Suprapubic skin (tissue), 4 donors: ENCODE data around the gene CCDC182. TPM values are rescaled to one million over a fixed set of nuclear protein-coding genes. Genes with fewer than 3 reads are reported as not detected.

Source experiments
- DNase-seq, 2 donors: peaks; one replicate each; pipeline ENCODE4 v3.0.0-alpha.2; 2019; ENCODE audit warnings: low spot score in 2 of 2
- H3K27ac ChIP-seq: fragments of 200-600 bp; sonication (generic); one replicate; pipeline ENCODE4 v1.5.1; 2019
- H3K27me3 ChIP-seq: fragments of 200-600 bp; sonication (generic); one replicate; pipeline ENCODE4 v1.5.1; 2019
- H3K36me3 ChIP-seq: fragments of 200-600 bp; sonication (generic); one replicate; pipeline ENCODE4 v1.5.1; 2019
- H3K4me1 ChIP-seq: fragments of 200-600 bp; sonication (generic); one replicate; pipeline ENCODE4 v1.5.1; 2019
- H3K4me3 ChIP-seq: fragments of 200-600 bp; sonication (generic); one replicate; pipeline ENCODE4 v1.5.1; 2019; ENCODE audit warnings: mild to moderate bottlenecking
- H3K9me3 ChIP-seq: fragments of 200-600 bp; sonication (generic); one replicate; pipeline ENCODE4 v1.5.1; 2019
- CTCF ChIP-seq, 2 donors: fragments of 200-600 bp in 1 of 2; fragments of 450-650 bp in 1 of 2; sonication (generic) in 1 of 2; IDR thresholded peaks; one replicate each; pipeline ENCODE4 v1.5.1; 2016 to 2019; ENCODE audit warnings: antibody characterized with exemption in 2 of 2, mild to moderate bottlenecking in 1 of 2, moderate library complexity in 1 of 2
- EP300 ChIP-seq: sonication (generic); formaldehyde crosslinking; IDR thresholded peaks from one replicate; pipeline ENCODE4 v1.6.1; 2017; ENCODE audit warnings: antibody characterized with exemption
- POLR2A ChIP-seq, 2 donors: fragments of 450-650 bp; IDR thresholded peaks; one replicate each; pipeline ENCODE4 v1.6.1; 2017; ENCODE audit warnings: antibody characterized with exemption in 2 of 2, mild to moderate bottlenecking in 2 of 2, moderate library complexity in 2 of 2
- POLR2AphosphoS5 ChIP-seq, 3 donors: sonication (generic); formaldehyde crosslinking; IDR thresholded peaks; one replicate each; pipeline ENCODE4 v1.6.1; 2017; ENCODE audit warnings: antibody characterized with exemption in 3 of 3
- WGBS: methylation state at CpG from one replicate; pipeline ENCODE4 v1.1.5; 2018; 5-methylcytosine and 5-hydroxymethylcytosine counted together
- total RNA-seq, 4 donors: library from RNA; depleted of rRNA; stranded (reverse); fragments of >200 nt; gene quantifications; one replicate each; pipeline ENCODE4 v1.1.0, GENCODE V29; 2016

Gene CCDC182
- total RNA-seq, 4 donors from 2014 or later, result not detected

GRCh38 chr17:57757735-57758134, 12.6 kb upstream of the CCDC182 start:
- no peak overlapping the region for H3K4me3 ChIP-seq
- WGBS, result 82% methylated on average over 9 of the region's 9 CpGs
- TF ChIP-seq CTCF (IDR thresholded peaks at IDR 0.05) (no peak), POLR2A (IDR thresholded peaks at IDR 0.05) (no peak), EP300 (no peak), POLR2AphosphoS5 (IDR thresholded peaks at IDR 0.05) (no peak)
- H3K27ac ChIP-seq, result no peak overlapping the region
- H3K4me1 ChIP-seq, result no peaks in the 10 kb centered on the region
- peaks cover 13% of the 10 kb centered on the region for H3K27me3 ChIP-seq
- no peaks in the 10 kb centered on the region for H3K36me3 ChIP-seq
- DNase-seq, result no peak
- no peaks in the 10 kb centered on the region for H3K9me3 ChIP-seq

GRCh38 chr17:57756951-57757350, 11.9 kb upstream of the CCDC182 start:
- TF ChIP-seq EP300, result no peak
- no peak for TF ChIP-seq CTCF (IDR thresholded peaks at IDR 0.05)
- no peak for TF ChIP-seq POLR2A (IDR thresholded peaks at IDR 0.05)
- TF ChIP-seq POLR2AphosphoS5 (IDR thresholded peaks at IDR 0.05), result no peak
- H3K27ac ChIP-seq, result no peak overlapping the region
- H3K4me1 ChIP-seq, result no peaks in the 10 kb centered on the region
- H3K27me3 ChIP-seq, result peaks cover 6% of the 10 kb centered on the region
- DNase-seq, result no peak
- H3K9me3 ChIP-seq, result no peaks in the 10 kb centered on the region
- H3K36me3 ChIP-seq, result no peaks in the 10 kb centered on the region
- no peak overlapping the region for H3K4me3 ChIP-seq
- 67% methylated on average over 7 of the region's 7 CpGs for WGBS

GRCh38 chr17:57755480-57756070, 10.5 kb upstream of the CCDC182 start:
- no peak for TF ChIP-seq CTCF (IDR thresholded peaks at IDR 0.05)
- no peak for TF ChIP-seq POLR2AphosphoS5 (IDR thresholded peaks at IDR 0.05)
- TF ChIP-seq EP300, result no peak
- no peak for TF ChIP-seq POLR2A (IDR thresholded peaks at IDR 0.05)
- H3K4me1 ChIP-seq, result no peaks in the 10 kb centered on the region
- no peaks in the 10 kb centered on the region for H3K9me3 ChIP-seq
- H3K27ac ChIP-seq, result no peak overlapping the region
- no peaks in the 10 kb centered on the region for H3K36me3 ChIP-seq
- DNase-seq, result no peak
- WGBS, result 82% methylated on average over 5 of the region's 6 CpGs
- H3K4me3 ChIP-seq, result no peak overlapping the region
- peaks cover under 1% of the 10 kb centered on the region for H3K27me3 ChIP-seq

GRCh38 chr17:57752031-57752905, 7.2 kb upstream of the CCDC182 start:
- H3K9me3 ChIP-seq, result no peaks in the 10 kb centered on the region
- no peak for TF ChIP-seq POLR2AphosphoS5 (IDR thresholded peaks at IDR 0.05)
- TF ChIP-seq POLR2A (IDR thresholded peaks at IDR 0.05), result no peak
- no peak for TF ChIP-seq EP300
- TF ChIP-seq CTCF (IDR thresholded peaks at IDR 0.05), result no peak
- 85% methylated on average over 6 of the region's 8 CpGs for WGBS

GRCh38 chr17:57751348-57751971, 6.4 kb upstream of the CCDC182 start:
- no peaks in the 10 kb centered on the region for H3K36me3 ChIP-seq
- WGBS, result 87% methylated on average over 8 of the region's 8 CpGs
- no peak for DNase-seq
- no peak overlapping the region for H3K4me3 ChIP-seq
- H3K4me1 ChIP-seq, result no peaks in the 10 kb centered on the region
- peaks cover 11% of the 10 kb centered on the region for H3K27me3 ChIP-seq
- no peak for TF ChIP-seq EP300
- TF ChIP-seq POLR2AphosphoS5 (IDR thresholded peaks at IDR 0.05), result no peak
- TF ChIP-seq POLR2A (IDR thresholded peaks at IDR 0.05), result no peak
- no peak for TF ChIP-seq CTCF (IDR thresholded peaks at IDR 0.05)
- no peaks in the 10 kb centered on the region for H3K9me3 ChIP-seq
- no peak overlapping the region for H3K27ac ChIP-seq

More at GRCh38 chr17:57752031-57752905, 7.2 kb upstream of the CCDC182 start:
- H3K27ac ChIP-seq, result no peak overlapping the region
- H3K36me3 ChIP-seq, result no peaks in the 10 kb centered on the region
- peaks cover 11% of the 10 kb centered on the region for H3K27me3 ChIP-seq
- no peak overlapping the region for H3K4me3 ChIP-seq
- no peak for DNase-seq
- H3K4me1 ChIP-seq, result no peaks in the 10 kb centered on the region
